Kasumi-1 (cell line): Measurements from ENCODE around the gene SETX.

Experiments
- DNase-seq, 2 experiments: peaks; one replicate each; lab custom pipeline; 2025; lab: John Stamatoyannopoulos, UW

Gene SETX

DNA sequence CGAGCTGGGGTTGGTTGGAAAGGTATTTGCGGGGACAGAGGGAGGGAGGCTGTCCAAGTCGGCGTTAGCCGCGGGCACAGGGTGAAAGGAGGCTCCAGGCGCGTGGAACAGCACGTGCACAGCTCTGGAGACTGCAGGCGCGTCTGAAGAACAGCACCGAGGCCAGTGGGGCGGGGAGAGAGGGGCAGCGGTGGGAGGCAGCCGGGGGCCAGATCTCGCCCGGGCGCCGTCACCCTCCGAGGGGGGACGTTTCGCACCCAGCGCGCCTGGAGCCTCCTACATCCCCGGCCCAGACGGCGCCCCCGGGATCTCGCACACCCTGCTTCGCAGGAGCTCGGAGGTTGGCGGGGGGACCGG is 113.3 kb downstream of the SETX start:
- DNase-seq: no peak

DNA sequence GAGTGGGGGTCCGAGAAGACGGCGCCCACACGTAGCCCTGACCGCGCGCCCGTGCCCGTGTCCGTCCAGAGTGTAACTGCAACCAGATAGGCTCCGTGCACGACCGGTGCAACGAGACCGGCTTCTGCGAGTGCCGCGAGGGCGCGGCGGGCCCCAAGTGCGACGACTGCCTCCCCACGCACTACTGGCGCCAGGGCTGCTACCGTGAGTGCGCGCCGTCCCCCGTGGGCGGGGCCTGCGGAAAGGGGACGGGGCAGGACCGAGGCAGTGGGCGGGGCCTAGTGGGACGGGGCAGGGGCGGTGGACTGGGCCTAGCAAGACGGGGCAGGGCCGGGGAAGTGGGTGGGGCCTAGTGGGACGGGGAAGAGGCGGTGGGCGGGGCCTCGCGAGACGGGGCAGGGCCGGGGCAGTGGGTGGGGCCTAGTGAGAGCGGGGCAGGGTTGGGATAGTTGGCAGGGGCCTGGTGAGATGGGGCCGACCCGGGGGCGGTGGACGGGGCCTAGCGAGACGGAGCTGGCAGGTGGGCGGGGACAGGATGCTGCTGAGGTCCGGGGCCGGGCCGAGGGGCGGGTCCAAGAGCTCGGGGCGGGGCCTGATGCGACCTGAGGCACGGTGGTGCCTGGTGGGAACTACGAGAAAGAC is 113.8 kb downstream of the SETX start:
- DNase-seq: peak; percentile 88 to 92

DNA sequence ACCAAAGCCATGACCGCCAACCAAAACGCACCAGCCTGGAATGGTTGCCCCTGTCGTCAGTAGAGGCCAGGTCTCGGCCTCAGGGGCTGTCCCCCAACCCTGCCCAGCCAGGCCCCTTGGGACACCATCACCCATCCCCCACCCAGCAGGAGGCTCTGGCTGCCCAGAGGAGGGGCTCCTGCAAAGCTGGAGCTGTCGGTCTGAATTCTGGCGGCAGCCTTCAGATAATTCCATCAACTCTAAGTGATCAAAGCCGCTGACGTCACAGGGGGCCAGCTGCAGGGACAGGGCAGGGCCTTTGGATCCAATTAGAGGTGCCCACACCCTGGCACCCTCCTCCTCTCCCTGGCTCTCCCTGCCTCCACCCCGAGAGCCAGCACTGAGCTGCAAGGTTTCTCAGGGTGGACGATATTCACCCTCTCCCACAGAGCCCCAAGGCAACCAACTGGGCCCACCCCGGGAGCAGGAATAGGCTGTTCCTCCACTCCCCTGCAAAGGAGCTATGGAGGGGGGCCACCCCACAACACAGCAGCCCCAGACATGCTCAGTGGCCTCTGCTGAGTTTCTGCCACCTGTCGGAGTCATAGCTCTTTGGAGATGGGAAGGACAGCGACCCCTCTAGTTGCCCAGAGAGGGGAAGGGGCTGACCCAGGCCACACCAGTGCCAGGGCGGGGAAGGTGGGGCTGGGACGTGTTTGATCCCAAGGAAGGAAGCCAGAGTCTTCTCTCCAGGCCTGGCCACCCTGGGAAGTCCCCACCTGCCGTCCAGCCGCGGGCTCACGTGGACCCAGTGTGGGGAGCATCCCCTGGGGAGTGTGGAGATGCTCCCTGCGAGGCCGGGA is 114.6 kb downstream of the SETX start:
- DNase-seq: no peak

DNA sequence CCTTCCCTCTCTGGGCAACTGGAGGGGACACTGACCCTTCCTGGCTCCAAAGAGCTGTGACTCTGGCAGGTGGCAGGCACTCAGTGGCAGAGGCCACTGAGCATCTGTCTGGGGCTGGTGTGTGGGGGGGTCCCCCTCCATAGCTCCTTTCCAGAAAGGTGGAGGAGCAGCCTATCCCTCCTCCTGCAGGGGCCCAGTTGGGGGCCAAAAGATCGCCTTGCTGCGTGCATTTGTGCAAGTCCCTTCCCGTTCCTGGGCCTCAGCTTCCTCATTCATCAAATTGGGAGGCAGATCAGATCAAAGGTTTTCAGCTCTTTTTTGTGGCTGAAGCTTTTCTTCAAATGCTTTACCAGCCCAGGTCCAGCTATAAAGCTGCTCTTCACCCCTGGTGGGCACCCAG is 115.3 kb downstream of the SETX start:
- DNase-seq: peak; percentile 20 to 32

DNA sequence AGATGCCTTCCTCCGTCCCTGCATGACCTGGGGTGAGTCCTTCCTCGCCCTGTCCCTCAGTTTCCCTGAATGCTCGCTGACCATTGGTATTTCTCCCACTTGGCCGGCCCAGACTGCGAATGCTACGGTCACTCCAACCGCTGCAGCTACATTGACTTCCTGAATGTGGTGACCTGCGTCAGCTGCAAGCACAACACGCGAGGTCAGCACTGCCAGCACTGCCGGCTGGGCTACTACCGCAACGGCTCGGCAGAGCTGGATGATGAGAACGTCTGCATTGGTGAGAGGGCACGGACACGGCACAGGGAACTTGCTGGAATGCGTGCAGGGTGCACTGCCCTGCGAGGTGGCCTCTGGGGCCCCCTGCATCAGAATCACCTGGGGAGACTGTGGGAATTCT is 115.8 kb downstream of the SETX start:
- no peak for DNase-seq

DNA sequence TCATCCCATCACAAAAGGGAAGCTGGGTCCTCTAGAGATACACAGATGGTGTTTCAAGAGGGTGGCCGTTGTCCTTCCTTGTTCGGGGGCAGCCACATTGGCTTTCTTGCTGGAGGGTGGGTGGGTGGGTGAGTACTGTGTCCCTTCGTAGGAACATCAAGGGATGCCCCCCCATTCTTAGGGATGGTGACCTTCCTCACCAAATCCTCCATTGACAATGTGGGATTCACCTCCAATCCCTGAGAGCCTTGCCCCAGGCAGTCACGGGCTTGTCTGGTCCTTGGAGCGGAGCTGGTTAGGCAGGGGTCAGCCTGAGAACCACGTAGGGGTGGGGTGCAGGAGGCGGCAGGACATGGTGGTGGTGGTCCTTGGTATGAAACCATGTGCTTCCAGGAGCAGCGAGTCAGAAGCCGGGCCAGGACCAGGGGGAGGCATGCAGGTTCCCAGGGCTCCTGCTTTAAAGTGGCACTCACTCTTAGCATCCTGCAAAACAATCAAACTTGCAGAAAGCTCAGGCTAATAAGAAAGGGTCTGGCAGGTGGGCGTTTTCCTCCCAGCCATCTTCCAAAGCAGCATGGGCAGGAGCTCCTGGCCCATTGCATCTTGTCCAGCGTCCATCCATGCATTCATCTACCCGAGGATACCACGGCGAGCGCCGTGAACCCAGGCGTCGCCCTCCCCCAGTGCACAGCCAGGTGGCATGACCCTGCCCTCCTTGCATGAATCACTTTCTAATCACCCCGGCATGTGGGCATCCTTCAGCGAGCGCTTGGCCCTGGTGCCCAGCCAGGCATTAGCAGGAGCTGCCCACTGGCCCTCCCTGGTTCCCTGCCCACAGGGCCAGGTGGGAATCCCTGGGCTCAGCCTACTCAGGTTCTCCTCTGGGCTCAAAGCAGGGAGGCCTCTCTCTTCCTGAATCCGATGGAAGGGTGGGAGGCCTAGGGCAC is 116.5 kb downstream of the SETX start:
- DNase-seq: no peak

DNA sequence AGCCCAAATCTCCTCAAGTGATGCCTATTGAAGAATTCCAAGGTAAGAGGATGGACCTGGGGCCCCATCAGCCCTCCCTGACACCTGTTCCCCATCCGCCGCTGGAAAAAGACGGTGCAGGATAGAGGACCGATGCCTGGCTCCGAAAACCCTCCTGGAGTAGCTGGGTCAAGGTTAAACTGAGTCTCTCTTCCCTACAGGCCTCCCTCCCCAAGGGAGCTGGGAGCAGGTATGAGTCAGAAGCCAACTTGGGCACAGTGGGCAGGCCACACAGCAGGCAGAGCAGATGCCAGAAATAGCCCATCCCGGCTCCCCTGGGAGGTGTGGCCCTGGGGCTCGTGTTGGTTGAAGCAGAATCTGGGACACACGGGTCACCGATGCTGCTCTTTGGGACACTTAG is 117.3 kb downstream of the SETX start:
- DNase-seq: no peak

DNA sequence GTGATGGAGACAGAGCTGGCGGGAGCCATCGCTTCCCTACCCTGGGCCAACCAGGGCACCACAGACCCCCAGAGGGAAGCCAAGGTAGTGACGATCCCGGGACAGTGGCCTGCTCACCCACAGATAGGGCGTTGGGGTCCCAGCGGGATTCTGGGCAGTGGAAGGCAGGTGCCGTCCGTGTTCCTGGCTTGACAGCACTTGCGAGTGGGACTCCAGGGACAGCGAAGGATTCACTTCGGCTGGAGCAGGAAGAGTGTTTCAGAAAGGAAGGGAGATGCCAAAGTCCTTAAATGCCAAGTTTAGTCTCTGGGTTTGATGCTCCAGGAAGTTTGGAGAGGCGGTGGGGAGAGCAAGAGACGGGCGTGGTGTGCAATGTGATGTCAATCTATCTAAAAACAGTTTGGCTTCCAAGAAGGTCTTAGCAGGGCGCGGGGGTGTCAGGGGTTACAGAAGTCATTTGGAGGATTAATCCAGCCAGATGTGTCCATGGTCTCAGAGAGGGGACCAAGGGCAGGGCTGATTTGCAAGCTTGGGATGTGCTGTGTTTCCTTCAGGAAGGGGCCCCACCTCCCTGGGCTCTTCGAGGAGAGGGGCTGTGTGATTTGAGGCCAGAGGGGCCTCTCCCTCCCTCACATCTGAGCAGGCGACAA is 118.0 kb downstream of the SETX start:
- no peak for DNase-seq

DNA sequence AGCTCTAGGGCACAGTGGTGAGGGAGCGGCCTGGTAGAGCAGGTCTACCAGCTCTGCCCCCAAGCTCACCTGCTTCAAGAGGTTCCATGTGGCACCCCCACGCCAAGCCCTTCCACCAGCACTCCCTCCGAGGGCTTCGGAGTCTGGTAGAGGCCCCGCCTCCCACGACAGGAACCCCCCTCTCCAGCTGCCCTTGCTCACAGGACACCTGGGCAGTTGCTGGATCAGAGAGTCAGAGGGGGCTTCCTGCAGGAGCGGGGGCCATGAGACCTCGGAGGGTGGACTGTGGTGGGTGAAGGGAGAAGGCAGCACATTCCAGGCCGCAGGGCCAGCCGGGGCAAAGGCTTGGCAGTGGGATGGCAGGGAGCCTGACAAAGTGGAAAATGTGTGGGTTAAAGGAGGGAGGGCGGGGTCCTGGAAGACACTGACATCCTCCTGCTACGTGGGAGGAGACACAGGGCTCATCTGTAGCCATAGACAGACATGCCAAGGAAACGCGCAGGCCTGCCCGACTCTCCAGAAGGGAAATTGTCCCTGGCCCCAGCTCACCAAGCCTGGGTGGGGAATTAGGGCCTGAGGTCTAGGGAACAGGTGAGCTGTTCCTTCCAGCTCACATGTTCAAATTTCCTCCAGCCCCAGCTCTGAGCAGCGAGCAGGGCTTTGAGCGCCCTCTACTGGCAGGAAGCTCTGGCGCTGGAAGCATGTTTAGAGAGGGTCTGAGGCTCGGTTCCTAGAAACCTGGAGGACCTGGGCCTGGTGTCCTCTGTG is 118.7 kb downstream of the SETX start:
- peak; percentile 23 to 52 for DNase-seq

DNA sequence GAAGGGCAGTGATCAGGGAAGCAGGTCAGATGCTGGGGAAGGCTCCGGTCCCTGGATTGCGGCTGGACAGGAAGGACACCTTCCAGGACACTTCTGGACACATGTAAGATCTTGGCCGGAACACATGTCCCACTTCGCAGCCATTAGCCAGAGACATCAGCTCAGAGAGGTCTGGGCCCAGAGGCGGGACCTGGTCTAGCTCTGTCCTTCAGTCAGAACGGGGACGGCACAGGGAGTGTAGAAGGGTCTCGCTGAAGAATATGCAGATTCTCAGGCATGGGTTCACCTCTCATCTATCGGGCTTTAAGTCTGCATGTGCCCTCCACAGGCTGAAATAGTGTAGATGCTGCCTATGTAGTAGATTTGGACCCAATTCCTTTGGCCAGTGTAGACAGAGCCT is 119.7 kb downstream of the SETX start:
- no peak for DNase-seq

DNA sequence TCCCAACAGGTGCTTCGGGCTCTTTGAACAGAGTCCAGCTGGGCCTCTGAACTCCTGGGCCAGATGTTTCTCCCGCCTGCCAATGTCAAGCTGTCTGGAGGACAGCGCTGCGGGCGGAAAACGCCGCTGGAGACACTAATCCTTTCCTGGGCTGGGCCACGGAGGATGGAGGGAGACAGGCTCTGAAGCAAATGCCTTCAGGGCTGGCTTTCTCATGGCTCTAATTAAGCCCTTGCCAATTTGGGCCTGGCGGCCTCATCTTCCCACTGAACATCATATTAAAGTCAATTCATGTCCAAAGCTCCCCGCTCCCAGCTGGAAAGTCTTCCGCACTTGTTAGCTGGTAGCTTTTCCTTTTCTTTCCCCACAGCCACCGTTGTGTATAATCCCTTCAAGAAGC is 120.3 kb downstream of the SETX start:
- DNase-seq: no peak

DNA sequence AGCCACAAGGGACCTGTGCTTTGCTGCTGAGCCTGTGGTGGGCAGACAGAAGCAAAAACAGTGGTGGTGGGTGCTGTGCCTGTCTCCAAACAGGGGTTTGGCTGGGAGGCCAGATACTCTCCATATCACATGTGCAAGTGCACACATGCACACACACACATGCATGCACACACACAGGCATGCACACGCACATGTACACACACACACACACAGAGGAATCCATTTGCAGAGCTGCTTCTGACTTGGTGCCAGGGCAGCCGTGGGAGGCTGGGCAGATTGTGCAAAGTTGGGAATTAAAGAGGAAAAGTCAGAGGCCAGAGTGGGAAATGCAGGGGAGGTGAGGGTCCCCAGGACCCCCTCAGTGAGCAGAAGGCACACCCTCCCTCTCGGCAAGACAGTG is 121.6 kb downstream of the SETX start:
- no peak for DNase-seq

DNA sequence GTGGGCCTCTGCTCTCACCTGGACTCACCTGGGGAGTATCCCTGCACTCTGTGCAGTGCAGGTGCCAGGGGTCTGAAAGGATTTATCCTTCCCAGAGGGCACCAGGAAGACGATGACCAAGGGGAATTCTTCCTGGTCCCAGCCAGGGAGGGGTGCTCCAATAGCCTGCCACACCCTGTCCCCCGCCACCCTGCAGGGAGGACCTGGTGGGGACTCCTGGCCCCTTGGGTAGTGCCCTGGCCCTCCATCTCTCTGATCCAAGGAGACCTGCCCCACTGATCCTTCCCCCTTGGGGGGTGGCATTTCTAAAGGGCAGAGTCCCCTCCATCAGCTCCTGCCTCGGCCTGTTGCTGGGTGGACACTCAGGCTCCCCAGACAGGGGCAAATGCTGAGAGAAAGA is 122.3 kb downstream of the SETX start:
- no peak for DNase-seq

DNA sequence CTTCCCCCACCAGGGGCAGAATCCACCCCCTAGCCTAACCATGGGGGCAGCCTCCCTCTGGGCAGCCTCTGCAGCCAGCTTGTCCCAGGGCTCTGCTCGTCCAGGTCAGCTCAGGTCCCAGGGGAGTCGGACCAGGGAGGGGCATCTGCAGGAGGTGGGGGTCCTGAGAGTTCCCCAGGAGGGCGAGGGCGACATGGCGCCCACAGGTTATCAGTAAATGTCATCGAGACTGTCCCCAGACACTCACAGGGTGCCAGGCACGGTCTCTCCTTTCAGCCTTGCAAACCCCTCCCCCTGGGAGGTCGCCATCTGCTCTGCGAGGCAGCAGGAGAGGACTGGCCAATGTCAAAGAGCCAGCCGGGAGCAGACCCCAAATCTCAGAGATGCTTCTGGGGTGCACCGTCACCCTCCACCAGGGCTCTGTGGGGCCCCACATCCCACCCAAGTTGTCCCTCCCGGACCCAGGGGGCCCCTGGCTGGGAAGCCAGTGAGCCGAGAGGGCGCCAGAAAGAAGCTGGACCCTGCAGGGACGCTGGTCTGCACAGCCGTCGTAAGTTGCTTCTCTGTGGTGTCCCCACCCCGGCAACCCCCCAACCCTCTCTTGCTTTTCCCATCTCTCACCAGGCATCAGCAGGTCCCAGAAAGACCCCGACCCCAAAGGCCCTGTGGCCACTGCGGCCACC is 123.6 kb downstream of the SETX start:
- no peak for DNase-seq

DNA sequence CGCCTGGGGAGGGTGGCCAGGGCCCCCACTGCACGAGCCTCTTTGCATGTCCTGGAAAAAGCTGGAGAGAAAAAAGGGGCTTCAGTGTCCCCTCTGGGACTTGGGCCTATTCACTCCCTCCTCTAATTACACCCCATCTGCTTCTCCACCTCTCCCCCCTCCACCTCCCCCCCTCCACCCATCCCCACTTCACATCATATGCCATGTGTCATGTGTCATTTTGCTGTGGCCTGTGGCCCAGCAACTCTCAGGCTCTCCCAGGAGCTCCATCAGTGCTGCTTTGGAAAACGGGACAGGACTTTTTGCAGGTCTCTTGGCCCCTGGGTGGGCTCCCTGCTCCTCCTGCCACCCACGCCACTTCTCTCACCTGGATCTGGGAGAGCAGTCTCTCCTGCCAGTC is 124.2 kb downstream of the SETX start:
- no peak for DNase-seq

DNA sequence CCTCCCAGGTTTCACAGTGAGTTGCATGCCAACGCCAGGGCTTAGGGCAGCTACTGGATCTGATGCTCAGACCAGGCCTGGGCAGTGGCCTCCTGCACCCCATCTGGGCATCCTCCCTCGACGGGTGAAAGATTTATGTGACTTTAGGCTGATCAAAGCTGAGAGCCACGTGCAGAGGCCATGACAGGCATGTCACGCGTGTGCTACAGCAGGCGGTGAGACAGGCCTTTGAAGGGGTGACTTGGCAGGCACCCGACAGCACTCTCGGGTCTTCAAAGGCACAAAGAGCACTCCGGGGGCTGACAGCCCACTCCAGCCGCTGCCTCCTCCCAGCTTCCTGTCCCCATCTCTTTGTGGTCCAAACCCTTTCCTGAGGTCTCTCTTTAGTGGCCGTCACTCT is 126.7 kb downstream of the SETX start:
- no peak for DNase-seq

DNA sequence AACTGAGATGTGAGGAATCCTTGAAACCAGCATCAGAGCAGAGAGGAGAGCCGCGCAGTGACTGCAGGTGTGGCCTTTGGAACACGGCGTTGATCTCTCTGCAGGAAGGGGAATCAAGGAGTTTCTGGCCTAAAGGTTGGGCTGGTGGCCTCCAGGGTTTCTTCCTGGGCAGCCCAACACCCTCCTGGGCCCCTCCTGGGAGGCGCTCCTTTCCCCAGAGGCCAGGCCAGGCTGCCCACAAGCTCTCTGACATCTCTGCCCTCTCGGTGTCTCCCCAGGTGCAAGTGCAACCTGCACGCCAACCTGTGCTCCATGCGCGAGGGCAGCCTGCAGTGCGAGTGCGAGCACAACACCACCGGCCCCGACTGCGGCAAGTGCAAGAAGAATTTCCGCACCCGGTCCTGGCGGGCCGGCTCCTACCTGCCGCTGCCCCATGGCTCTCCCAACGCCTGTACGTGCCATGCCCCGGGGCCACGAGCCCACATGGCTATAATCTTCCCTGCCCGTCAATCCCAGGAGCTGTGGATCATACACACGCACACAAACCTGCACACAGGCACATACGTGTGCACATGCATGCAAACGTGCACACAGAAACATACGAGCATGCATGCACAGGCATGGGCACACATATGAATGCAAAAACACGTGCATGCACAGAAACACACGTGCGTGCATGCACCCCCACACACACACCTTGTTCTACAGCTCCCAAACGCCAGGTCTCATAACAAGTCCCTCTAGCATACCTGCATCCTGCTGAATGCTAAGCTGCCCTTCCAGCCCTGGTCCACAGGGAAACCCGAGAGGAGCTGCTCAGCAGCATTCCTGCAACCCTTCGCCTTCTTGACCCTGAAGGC is 128.0 kb downstream of the SETX start:
- no peak for DNase-seq

DNA sequence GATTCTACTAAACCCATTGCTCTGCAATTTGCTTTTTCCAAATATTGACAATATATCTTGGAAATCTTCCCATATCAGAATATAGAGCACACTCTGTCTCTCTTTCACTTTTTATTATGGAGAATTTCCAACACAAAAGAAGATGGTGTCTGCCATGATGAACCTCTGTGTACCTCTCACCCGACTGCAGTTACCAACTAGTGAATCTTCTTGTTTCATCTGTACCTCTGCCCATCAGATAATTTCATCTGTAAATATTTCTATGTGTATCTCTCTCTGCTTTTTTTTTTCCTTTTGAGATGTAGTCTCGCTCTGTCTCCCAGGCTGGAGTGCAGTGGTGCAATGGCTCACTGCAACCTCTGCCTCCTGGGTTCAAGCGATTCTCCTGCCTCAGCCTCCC is 130.1 kb downstream of the SETX start:
- no peak for DNase-seq

DNA sequence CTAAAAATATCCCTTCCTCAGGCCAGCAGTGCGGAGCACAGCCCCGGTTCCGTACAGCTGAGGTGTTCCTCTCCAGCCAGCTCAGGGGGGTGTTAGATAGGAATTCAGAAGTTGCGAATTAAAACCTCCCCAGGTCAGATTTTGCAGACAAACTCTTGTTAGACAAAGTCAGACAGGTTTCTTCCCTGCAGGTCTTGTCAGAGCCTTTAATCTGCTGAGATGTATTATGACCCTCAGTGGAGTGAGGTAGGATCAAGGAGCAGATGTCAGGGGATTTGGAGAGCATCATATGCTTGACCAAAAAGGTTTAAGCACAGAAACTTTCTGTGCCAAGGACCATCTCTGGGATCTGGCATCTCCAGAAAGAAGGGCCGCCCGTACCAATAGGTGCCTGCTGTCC is 132.8 kb downstream of the SETX start:
- no peak for DNase-seq

DNA sequence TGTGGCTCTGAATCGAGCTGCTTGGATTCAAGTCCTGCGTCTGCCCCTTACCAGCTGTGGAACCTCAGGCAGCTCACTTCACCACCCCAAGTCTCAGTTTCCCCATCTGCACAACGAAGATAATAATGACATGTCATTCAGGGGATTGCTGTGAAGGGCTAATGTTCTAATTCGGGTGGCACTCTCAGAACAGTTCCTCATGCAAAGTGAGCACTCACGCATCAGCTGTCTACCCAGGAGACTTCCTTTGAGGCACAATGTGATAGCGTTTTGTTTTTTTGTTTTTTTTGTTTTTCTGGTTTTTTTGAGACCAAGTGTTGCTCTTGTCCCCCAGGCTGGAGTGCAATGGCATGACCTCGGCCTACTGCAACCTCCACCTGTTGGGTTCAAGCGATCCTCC is 136.6 kb downstream of the SETX start:
- DNase-seq: no peak
